ENCODE measurements around the gene CFAP57. TPM values are rescaled to one million over a fixed set of nuclear protein-coding genes. Genes with fewer than 3 reads are reported as not detected.
A peak's percentile ranks its signal among the peaks of the same experiment; 100 is the strongest.

Gene CFAP57
- total RNA-seq, 1 donor from 2014 or later = 0.24 TPM

DNA sequence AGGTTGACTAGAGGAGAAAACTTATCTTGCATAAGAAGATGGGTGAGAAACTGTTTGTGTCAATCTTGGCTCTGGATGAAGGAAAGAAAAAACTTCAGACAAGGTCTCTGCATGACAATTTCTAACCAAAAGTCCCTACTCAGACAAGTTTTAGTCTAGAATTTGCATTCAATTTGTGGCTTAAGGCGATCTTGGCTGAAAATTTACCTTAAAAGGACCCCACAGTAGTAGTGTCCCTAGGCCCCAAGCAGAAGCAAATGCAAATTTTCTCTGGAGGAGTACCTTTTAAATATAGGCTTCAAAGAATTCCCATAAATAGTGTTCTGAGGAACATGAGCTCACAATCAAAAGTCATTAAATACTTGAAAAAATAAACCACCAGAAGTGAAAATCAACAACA, 80.1 kb downstream of the CFAP57 start:
- TF ChIP-seq, protein P1, sequence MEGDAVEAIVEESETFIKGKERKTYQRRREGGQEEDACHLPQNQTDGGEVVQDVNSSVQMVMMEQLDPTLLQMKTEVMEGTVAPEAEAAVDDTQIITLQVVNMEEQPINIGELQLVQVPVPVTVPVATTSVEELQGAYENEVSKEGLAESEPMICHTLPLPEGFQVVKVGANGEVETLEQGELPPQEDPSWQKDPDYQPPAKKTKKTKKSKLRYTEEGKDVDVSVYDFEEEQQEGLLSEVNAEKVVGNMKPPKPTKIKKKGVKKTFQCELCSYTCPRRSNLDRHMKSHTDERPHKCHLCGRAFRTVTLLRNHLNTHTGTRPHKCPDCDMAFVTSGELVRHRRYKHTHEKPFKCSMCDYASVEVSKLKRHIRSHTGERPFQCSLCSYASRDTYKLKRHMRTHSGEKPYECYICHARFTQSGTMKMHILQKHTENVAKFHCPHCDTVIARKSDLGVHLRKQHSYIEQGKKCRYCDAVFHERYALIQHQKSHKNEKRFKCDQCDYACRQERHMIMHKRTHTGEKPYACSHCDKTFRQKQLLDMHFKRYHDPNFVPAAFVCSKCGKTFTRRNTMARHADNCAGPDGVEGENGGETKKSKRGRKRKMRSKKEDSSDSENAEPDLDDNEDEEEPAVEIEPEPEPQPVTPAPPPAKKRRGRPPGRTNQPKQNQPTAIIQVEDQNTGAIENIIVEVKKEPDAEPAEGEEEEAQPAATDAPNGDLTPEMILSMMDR (IDR thresholded peaks at IDR 0.05) = no peak
- Mint-ChIP-seq H3K4me1 (ENCODE audit: unreplicated experiment) (no peaks in the 10 kb centered on the region), H3K36me3 (ENCODE audit: unreplicated experiment) (no peaks in the 10 kb centered on the region), H3K27me3 (ENCODE audit: unreplicated experiment) (peaks cover 41% of the 10 kb centered on the region), H3K9me3 (ENCODE audit: unreplicated experiment) (peaks cover under 1% of the 10 kb centered on the region), H3K27ac (ENCODE audit: unreplicated experiment) (no peak overlapping the region), H3K4me3 (ENCODE audit: unreplicated experiment) (no peak overlapping the region)
- DNase-seq (ENCODE audit: extremely low spot score, unreplicated experiment) = no peak

DNA sequence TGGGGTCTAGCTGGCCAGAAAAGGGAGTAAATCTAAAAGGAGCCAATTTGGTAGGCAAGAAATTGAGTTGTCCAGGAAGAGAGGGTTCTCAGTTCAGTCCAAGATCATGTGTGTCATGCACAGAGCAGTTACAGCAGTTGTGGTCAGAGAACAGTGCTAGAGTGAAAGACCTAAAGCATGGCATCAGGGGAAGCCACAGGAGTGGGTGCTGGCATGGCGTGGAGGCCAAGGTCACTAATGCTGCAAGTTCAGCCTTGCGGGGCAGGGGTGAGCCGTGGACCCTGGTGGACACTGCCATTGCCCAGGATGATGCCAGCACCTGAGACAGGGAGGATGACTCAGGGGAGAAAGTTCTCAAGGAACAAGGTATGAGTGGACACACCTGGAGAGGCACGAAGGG, 81.0 kb downstream of the CFAP57 start:
- TF ChIP-seq, protein P1 (IDR thresholded peaks at IDR 0.05) = no peak
- Mint-ChIP-seq H3K27ac (ENCODE audit: unreplicated experiment) (no peak overlapping the region), H3K27me3 (ENCODE audit: unreplicated experiment) (peaks cover 41% of the 10 kb centered on the region), H3K4me3 (ENCODE audit: unreplicated experiment) (no peak overlapping the region), H3K36me3 (ENCODE audit: unreplicated experiment) (no peaks in the 10 kb centered on the region), H3K9me3 (ENCODE audit: unreplicated experiment) (no peaks in the 10 kb centered on the region), H3K4me1 (ENCODE audit: unreplicated experiment) (no peaks in the 10 kb centered on the region)
- no peak for DNase-seq (ENCODE audit: extremely low spot score, unreplicated experiment)

DNA sequence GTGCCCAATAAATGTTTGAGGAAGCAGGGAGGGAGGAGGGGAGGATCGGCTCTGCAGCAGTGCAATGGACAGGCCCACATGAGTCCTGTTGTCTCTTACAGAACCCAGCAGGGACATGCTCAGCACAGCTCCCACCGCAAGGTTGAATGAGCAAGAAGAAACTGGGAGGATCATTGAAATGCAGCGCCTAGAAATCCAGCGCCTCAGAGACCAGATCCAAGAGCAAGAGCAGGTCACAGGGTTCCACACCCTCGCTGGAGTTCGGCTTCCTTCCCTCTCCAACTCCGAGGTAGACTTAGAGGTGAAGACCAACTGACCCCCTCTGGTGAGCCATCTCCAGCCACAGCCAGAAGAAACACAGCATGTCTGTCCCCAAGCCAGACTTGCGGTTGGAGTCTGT, 81.7 kb downstream of the CFAP57 start:
- TF ChIP-seq, protein P1 (IDR thresholded peaks at IDR 0.05) = no peak
- H3K9me3 Mint-ChIP-seq (ENCODE audit: unreplicated experiment) = no peaks in the 10 kb centered on the region
- peaks cover 41% of the 10 kb centered on the region for H3K27me3 Mint-ChIP-seq (ENCODE audit: unreplicated experiment)
- no peak for DNase-seq (ENCODE audit: extremely low spot score, unreplicated experiment)
- H3K27ac Mint-ChIP-seq (ENCODE audit: unreplicated experiment) = no peak overlapping the region
- no peak overlapping the region for H3K4me3 Mint-ChIP-seq (ENCODE audit: unreplicated experiment)
- H3K36me3 Mint-ChIP-seq (ENCODE audit: unreplicated experiment) = no peaks in the 10 kb centered on the region
- H3K4me1 Mint-ChIP-seq (ENCODE audit: unreplicated experiment) = no peaks in the 10 kb centered on the region

DNA sequence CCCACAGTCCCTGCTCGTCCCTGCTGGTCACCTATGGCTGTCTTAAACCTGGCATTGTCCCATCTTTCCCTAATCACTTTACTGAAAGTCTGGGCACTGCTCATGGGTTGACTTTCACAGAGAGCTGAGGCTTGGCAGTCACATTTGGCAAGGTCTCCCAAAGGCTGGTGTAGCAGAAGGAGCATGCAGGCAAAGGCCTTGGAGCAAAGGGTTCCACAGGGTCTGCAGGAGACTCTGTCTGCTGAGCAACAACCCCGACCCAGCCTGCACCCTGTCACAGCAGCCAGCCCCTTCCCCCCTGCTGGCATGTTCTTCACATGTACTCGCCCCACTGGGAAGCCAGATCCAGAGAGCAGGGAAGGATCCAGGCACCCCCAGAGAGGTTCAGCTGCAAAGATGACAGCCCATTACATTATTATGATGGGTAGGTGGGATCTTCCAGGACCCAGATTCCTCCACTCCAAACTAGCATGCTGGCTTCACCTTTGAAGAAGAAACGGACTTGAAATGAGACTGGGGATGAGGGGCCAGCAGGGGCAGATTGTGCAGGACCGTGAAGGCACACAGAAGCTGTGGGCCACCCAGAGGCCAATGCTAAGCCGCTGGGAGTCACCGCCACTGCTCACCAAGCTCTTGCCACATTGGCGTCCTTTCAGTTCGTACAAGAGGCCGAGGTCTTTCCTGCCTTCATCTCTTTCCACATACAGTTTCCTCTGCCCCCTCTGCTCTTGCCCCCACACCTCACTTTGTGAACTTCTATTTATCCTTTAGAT, 83.5 kb downstream of the CFAP57 start:
- peak; percentile 74 for DNase-seq (ENCODE audit: extremely low spot score, unreplicated experiment)

More for the DNA sequence above, 83.5 kb downstream of the CFAP57 start:
- no peak overlapping the region for H3K4me3 Mint-ChIP-seq (ENCODE audit: unreplicated experiment)
- H3K9me3 Mint-ChIP-seq (ENCODE audit: unreplicated experiment) = no peaks in the 10 kb centered on the region
- no peaks in the 10 kb centered on the region for H3K4me1 Mint-ChIP-seq (ENCODE audit: unreplicated experiment)
- TF ChIP-seq, protein P1 (IDR thresholded peaks at IDR 0.05) = no peak
- H3K27me3 Mint-ChIP-seq (ENCODE audit: unreplicated experiment) = peaks cover 38% of the 10 kb centered on the region
- H3K36me3 Mint-ChIP-seq (ENCODE audit: unreplicated experiment) = no peaks in the 10 kb centered on the region
- no peak overlapping the region for H3K27ac Mint-ChIP-seq (ENCODE audit: unreplicated experiment)

Data from osteocyte (in vitro differentiated cells).